Neutrophil (primary cell): Measurements from ENCODE around the gene CLMN.

Experiments
- H3K27ac ChIP-seq: fragments of 200-600 bp; sonication (generic); 2 replicates; pipeline ENCODE4 v1.5.1; 2016; ENCODE audit warnings: mild to moderate bottlenecking, moderate library complexity
- H3K27me3 ChIP-seq: fragments of 200-600 bp; sonication (generic); 2 replicates; pipeline ENCODE4 v1.6.0; 2016; ENCODE audit warnings: mild to moderate bottlenecking
- H3K36me3 ChIP-seq: fragments of 200-600 bp; sonication (generic); 2 replicates; pipeline ENCODE4 v1.5.1; 2017
- H3K4me1 ChIP-seq, 2 experiments: fragments of 200-600 bp in 1 of 2; sonication (generic) in 1 of 2; 1 replicate in 1 of 2; 2 replicates in 1 of 2; pipeline versions ENCODE4 v1.5.1 to v1.6.1; 2013 to 2016; ENCODE audit warnings: low read depth in 1 of 2, low read length in 1 of 2, mild to moderate bottlenecking in 1 of 2, moderate library complexity in 1 of 2; ENCODE audit not compliant: control insufficient read depth in 1 of 2, insufficient read depth in 1 of 2
- H3K4me3 ChIP-seq, 2 experiments: fragments of 200-600 bp in 1 of 2; sonication (generic) in 1 of 2; 1 replicate in 1 of 2; 2 replicates in 1 of 2; pipeline ENCODE4 v1.5.1; 2013 to 2016; ENCODE audit warnings: low read depth in 1 of 2, low read length in 1 of 2, mild to moderate bottlenecking in 1 of 2, moderate library complexity in 1 of 2
- H3K9me3 ChIP-seq: fragments of 200-600 bp; sonication (generic); 2 replicates; pipeline ENCODE4 v1.5.1; 2016
- CTCF ChIP-seq: fragments of 200-600 bp; sonication (generic); IDR thresholded peaks from 2 replicates; pipeline ENCODE4 v1.5.1; 2016; ENCODE audit warnings: antibody characterized with exemption

Gene CLMN

DNA sequence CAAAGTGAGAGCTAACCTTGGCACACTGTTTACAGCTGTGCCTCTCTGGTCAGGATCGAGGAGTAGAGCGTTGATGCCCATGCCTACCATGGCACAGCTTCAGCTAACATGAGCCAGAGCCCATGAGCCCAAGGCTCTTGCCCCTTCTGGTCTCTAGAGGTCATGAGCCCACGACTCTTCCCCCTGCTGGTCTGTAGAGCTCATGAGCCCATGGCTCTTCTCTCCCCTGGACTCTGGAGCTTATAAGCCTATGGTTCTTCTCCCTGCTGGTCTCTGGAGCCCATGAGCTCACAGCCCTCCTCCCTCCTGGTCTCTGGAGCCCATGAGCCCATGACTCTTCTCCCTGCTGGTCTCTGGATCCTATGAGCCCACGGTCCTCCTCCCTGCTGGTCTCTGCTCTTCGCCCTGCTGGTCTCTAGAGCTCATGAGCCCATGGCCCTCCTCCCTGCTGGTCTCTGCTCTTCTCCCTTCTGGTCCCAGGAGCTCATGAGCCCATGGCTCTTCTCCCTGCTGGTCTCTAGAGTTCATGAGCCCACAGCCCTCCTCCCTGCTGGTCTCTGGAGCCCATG lies 16.6 kb upstream of the CLMN start:
- Histone ChIP-seq H3K27me3 (peaks cover 13% of the 10 kb centered on the region), H3K4me1 (no peaks in the 10 kb centered on the region), H3K4me3 (no peak overlapping the region), H3K36me3 (no peaks in the 10 kb centered on the region), H3K27ac (no peak overlapping the region), H3K9me3 (no peaks in the 10 kb centered on the region)
- TF ChIP-seq CTCF: no peak

- no peak overlapping the region for H3K4me3 ChIP-seq
- no peaks in the 10 kb centered on the region for H3K9me3 ChIP-seq
- TF ChIP-seq CTCF: no peak
- no peak overlapping the region for H3K27ac ChIP-seq
- H3K27me3 ChIP-seq: peaks cover 5% of the 10 kb centered on the region
- H3K4me1 ChIP-seq: no peaks in the 10 kb centered on the region
- no peaks in the 10 kb centered on the region for H3K36me3 ChIP-seq
These were observed 15.4 kb upstream of the CLMN start for GRCh38 chr14:95335071-95335470.

DNA sequence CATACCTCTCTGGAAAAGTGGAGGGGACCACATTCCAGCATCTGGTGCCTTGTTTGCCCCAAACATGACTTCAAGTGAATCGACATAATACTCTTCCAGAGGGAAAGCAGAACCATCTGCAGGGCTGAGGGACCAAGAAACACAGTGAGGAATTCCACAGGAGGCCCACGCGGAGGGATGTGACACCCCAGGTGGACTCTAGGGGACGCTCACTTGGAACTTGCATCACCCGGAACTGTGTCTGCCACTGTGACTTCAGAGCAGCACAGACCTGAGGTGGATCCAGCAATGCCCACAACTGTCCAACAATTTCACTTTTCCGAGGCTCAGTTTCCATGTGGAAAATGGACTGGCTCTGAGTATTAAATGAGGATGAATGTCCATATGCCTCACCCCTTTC lies 14.3 kb upstream of the CLMN start:
- Histone ChIP-seq H3K27me3 (peaks cover 8% of the 10 kb centered on the region), H3K27ac (no peak overlapping the region), H3K36me3 (no peaks in the 10 kb centered on the region), H3K9me3 (no peaks in the 10 kb centered on the region), H3K4me3 (no peak overlapping the region), H3K4me1 (no peaks in the 10 kb centered on the region)
- no peak for TF ChIP-seq CTCF

- H3K4me3 ChIP-seq: no peak overlapping the region
- no peak for TF ChIP-seq CTCF
- H3K27ac ChIP-seq: no peak overlapping the region
- H3K4me1 ChIP-seq: no peaks in the 10 kb centered on the region
- H3K27me3 ChIP-seq: peaks cover 6% of the 10 kb centered on the region
- no peaks in the 10 kb centered on the region for H3K9me3 ChIP-seq
- no peaks in the 10 kb centered on the region for H3K36me3 ChIP-seq
These were observed 12.9 kb upstream of the CLMN start for GRCh38 chr14:95332641-95333040.

- Histone ChIP-seq H3K36me3 (no peaks in the 10 kb centered on the region), H3K4me1 (no peaks in the 10 kb centered on the region), H3K4me3 (no peak overlapping the region), H3K9me3 (no peaks in the 10 kb centered on the region), H3K27ac (no peak overlapping the region), H3K27me3 (peaks cover 6% of the 10 kb centered on the region)
- no peak for TF ChIP-seq CTCF
These were observed 12.2 kb upstream of the CLMN start for GRCh38 chr14:95331708-95332408.
